H9 (cell line): ENCODE measurements around the gene DCAF5. TPM values are rescaled to one million over a fixed set of nuclear protein-coding genes. Genes with fewer than 3 reads are reported as not detected.
"Not testable (repeated sequence)": the region's sequence is repeated elsewhere in the genome, so short reads cannot be mapped to it uniquely, and the experiment has no call there.

Source experiments
- DNase-seq: peaks from one replicate; pipeline ENCODE4 v3.0.0-alpha.2; 2017
- H2AFZ ChIP-seq: one replicate; pipeline ENCODE4 v1.6.1; 2013; ENCODE audit warnings: mild to moderate bottlenecking, low read length, control low read depth, moderate library complexity
- H2AK5ac ChIP-seq: 2 replicates; pipeline ENCODE4 v1.6.1; 2013; ENCODE audit warnings: low read length, control low read depth, mixed read lengths; ENCODE audit not compliant: insufficient read length
- H2BK120ac ChIP-seq: one replicate; pipeline ENCODE4 v1.6.1; 2013; ENCODE audit warnings: low read depth, mild to moderate bottlenecking, low read length, control low read depth, inconsistent platforms; ENCODE audit not compliant: poor library complexity, severe bottlenecking
- H2BK12ac ChIP-seq: 2 replicates; pipeline ENCODE4 v1.6.1; 2013; ENCODE audit warnings: low read length, control low read depth, mixed read lengths, low read depth; ENCODE audit not compliant: insufficient read length
- H2BK15ac ChIP-seq: 2 replicates; pipeline ENCODE4 v1.6.1; 2013; ENCODE audit warnings: low read depth, low read length, control low read depth
- H2BK20ac ChIP-seq: one replicate; pipeline ENCODE4 v1.6.1; 2013; ENCODE audit warnings: low read depth, mild to moderate bottlenecking, low read length, control low read depth, inconsistent platforms; ENCODE audit not compliant: poor library complexity, severe bottlenecking
- H2BK5ac ChIP-seq: 2 replicates; pipeline ENCODE4 v1.6.1; 2013; ENCODE audit warnings: low read length, control low read depth, mixed read lengths; ENCODE audit not compliant: insufficient read length
- H3K14ac ChIP-seq: 2 replicates; pipeline ENCODE4 v1.6.1; 2013; ENCODE audit warnings: low read length, control low read depth; ENCODE audit not compliant: insufficient read depth
- H3K18ac ChIP-seq: 2 replicates; pipeline ENCODE4 v1.6.1; 2013; ENCODE audit warnings: low read depth, mild to moderate bottlenecking, mixed read lengths, low read length, control low read depth; ENCODE audit not compliant: insufficient read length
- H3K23ac ChIP-seq: 2 replicates; pipeline ENCODE4 v1.6.1; 2013; ENCODE audit warnings: low read length, control low read depth, mixed read lengths, low read depth; ENCODE audit not compliant: insufficient read length
- H3K23me2 ChIP-seq: 2 replicates; pipeline ENCODE4 v1.6.1; 2013; ENCODE audit warnings: low read depth, mild to moderate bottlenecking, mixed read lengths, low read length, control low read depth; ENCODE audit not compliant: insufficient read length, poor library complexity, severe bottlenecking
- H3K27ac ChIP-seq: 2 replicates; pipeline ENCODE4 v1.5.1; 2013; ENCODE audit warnings: low read length, control low read depth, mixed read lengths, low read depth; ENCODE audit not compliant: insufficient read length
- H3K27me3 ChIP-seq: 2 replicates; pipeline ENCODE4 v1.6.1; 2013; ENCODE audit warnings: low read length, control low read depth, inconsistent platforms; ENCODE audit not compliant: insufficient read depth
- H3K4ac ChIP-seq: 2 replicates; pipeline ENCODE4 v1.6.1; 2013; ENCODE audit warnings: low read depth, mild to moderate bottlenecking, control low read depth, inconsistent platforms, low read length, moderate library complexity
- H3K4me1 ChIP-seq: 2 replicates; pipeline ENCODE4 v1.6.1; 2013; ENCODE audit warnings: low read length, control low read depth, inconsistent platforms; ENCODE audit not compliant: insufficient read depth
- H3K4me2 ChIP-seq: 2 replicates; pipeline ENCODE4 v1.6.1; 2013; ENCODE audit warnings: low read length, control low read depth, mixed read lengths; ENCODE audit not compliant: insufficient read length, insufficient read depth
- H3K56ac ChIP-seq: 2 replicates; pipeline ENCODE4 v1.6.1; 2013; ENCODE audit warnings: low read depth, mild to moderate bottlenecking, mixed read lengths, low read length, control low read depth; ENCODE audit not compliant: insufficient read length
- H3K79me1 ChIP-seq: 2 replicates; pipeline ENCODE4 v1.6.1; 2013; ENCODE audit warnings: low read depth, mild to moderate bottlenecking, moderate library complexity, low read length, control low read depth, inconsistent platforms; ENCODE audit not compliant: insufficient read depth, poor library complexity, severe bottlenecking
- H3K79me2 ChIP-seq: 2 replicates; pipeline ENCODE4 v1.6.1; 2013; ENCODE audit warnings: low read length, control low read depth, inconsistent platforms; ENCODE audit not compliant: insufficient read depth
- H3K9ac ChIP-seq: 2 replicates; pipeline ENCODE4 v1.6.1; 2013; ENCODE audit warnings: low read length, control low read depth, mixed read lengths; ENCODE audit not compliant: insufficient read length; ENCODE audit errors: extremely low read depth
- H3K9me3 ChIP-seq: one replicate; pipeline ENCODE4 v1.6.1; 2013; ENCODE audit warnings: low read depth, low read length, inconsistent platforms; ENCODE audit not compliant: control insufficient read depth
- H3T11ph ChIP-seq: one replicate; pipeline ENCODE4 v1.6.1; 2013; ENCODE audit warnings: mild to moderate bottlenecking, low read length, control low read depth, inconsistent platforms
- H4K20me1 ChIP-seq: one replicate; pipeline ENCODE4 v1.6.1; 2013; ENCODE audit not compliant: control insufficient read depth, insufficient read length, insufficient read depth
- H4K5ac ChIP-seq: 2 replicates; pipeline ENCODE4 v1.6.1; 2013; ENCODE audit warnings: low read depth, mild to moderate bottlenecking, mixed read lengths, low read length, control low read depth; ENCODE audit not compliant: insufficient read length
- H4K8ac ChIP-seq: replicated peaks from 2 replicates; pipeline ENCODE4 v1.6.1; 2013; ENCODE audit warnings: low read length, control low read depth, mixed read lengths, low read depth; ENCODE audit not compliant: insufficient read length
- H4K91ac ChIP-seq: 2 replicates; pipeline ENCODE4 v1.6.1; 2013; ENCODE audit warnings: low read depth, mild to moderate bottlenecking, moderate library complexity, mixed read lengths, low read length, control low read depth; ENCODE audit not compliant: insufficient read length
- H3K27ac Mint-ChIP-seq, 3 experiments: 2 replicates in 2 of 3; 3 replicates in 1 of 3; pipeline ENCODE4 v1.8.0; 2020 to 2021; ENCODE audit warnings: mixed read lengths in 3 of 3, mild to moderate bottlenecking in 1 of 3, moderate library complexity in 1 of 3
- H3K27me3 Mint-ChIP-seq: 2 replicates; pipeline ENCODE4 v1.8.0; 2021; ENCODE audit warnings: low read depth, mild to moderate bottlenecking, moderate library complexity, mixed read lengths
- H3K36me3 Mint-ChIP-seq, 3 experiments: 2 replicates in 2 of 3; 3 replicates in 1 of 3; pipeline ENCODE4 v1.8.0; 2020 to 2021; ENCODE audit warnings: low read depth in 3 of 3, mixed read lengths in 3 of 3; ENCODE audit not compliant: insufficient read depth in 1 of 3
- H3K4me1 Mint-ChIP-seq, 2 experiments: 2 replicates each; pipeline ENCODE4 v1.8.0; 2020; ENCODE audit warnings: mixed read lengths in 2 of 2
- H3K4me3 Mint-ChIP-seq, 2 experiments: 2 replicates in 1 of 2; 3 replicates in 1 of 2; pipeline ENCODE4 v1.8.0; 2020 to 2021; ENCODE audit warnings: mild to moderate bottlenecking in 2 of 2, mixed read lengths in 2 of 2, moderate library complexity in 1 of 2
- H3K9me3 Mint-ChIP-seq, 2 experiments: 2 replicates in 1 of 2; 3 replicates in 1 of 2; pipeline ENCODE4 v1.8.0; 2020; ENCODE audit warnings: mild to moderate bottlenecking in 2 of 2, mixed read lengths in 2 of 2, moderate library complexity in 1 of 2
- CTCF ChIP-seq: fragments of 200-600 bp; sonication (generic); conservative IDR thresholded peaks from 3 replicates; pipeline ENCODE4 v1.8.0; 2021; ENCODE audit warnings: antibody characterized with exemption, mild to moderate bottlenecking
- WGBS: extraction: QIAGEN DNeasy Blood & Tissue Kit; methylation state at CpG from one replicate; pipeline ENCODE4 v1.1.7; 2013; ENCODE audit warnings: missing lambda C conversion rate, low lambda C conversion rate, mixed read lengths; ENCODE audit not compliant: insufficient read length; ENCODE audit errors: extremely low coverage; 5-methylcytosine and 5-hydroxymethylcytosine counted together
- total RNA-seq: library from RNA; stranded (reverse); gene quantifications from 2 replicates; pipeline ENCODE4 v1.2.1, GENCODE V29; 2021

The DCAF5 gene
- total RNA-seq, 1 experiment from 2014 or later = 31.4 TPM

- H4K8ac ChIP-seq = no peak overlapping the region
- no peaks in the 10 kb centered on the region for H3K36me3 Mint-ChIP-seq
- TF ChIP-seq CTCF = no peak
- H3K4me1 Mint-ChIP-seq = peaks cover 0 to 11% of the 10 kb centered on the region in 2 experiments; a peak in 1 of 4 replicates
- H3K56ac ChIP-seq = no peak overlapping the region
- H3K4me2 ChIP-seq = no peak overlapping the region
- H2AK5ac ChIP-seq = no peak overlapping the region
- no peaks in the 10 kb centered on the region; the same call in 1 of the 2 replicates for H3K27me3 Mint-ChIP-seq
- no peak overlapping the region for H2BK5ac ChIP-seq
- no peaks in the 10 kb centered on the region for H3K9me3 ChIP-seq
- H3K79me2 ChIP-seq = no peaks in the 10 kb centered on the region
- no peak overlapping the region for H3K9ac ChIP-seq
- no peak overlapping the region for H3K4ac ChIP-seq
- H3T11ph ChIP-seq = no peak overlapping the region
- no peak overlapping the region for H4K91ac ChIP-seq
- H3K4me1 ChIP-seq = peaks cover 3% of the 10 kb centered on the region; the same call in 1 of the 2 replicates
- no peak overlapping the region for H3K23ac ChIP-seq
- no peak overlapping the region for H2BK20ac ChIP-seq
- no peaks in the 10 kb centered on the region for H3K27me3 ChIP-seq
- H3K4me3 Mint-ChIP-seq = no peak overlapping the region
- no CpG with 5 or more reads among the region's 1 CpG for WGBS
- H2BK15ac ChIP-seq = no peak overlapping the region
- no peak overlapping the region for H3K27ac Mint-ChIP-seq
- no peak overlapping the region for H2AFZ ChIP-seq
- no peak overlapping the region for H4K5ac ChIP-seq
- no peak overlapping the region for H3K18ac ChIP-seq
- H3K14ac ChIP-seq = no peak overlapping the region
- no peaks in the 10 kb centered on the region; a peak in 1 of 5 replicates for H3K9me3 Mint-ChIP-seq
- DNase-seq = no peak
- H2BK120ac ChIP-seq = no peak overlapping the region
- H3K23me2 ChIP-seq = no peaks in the 10 kb centered on the region
- no peaks in the 10 kb centered on the region for H3K79me1 ChIP-seq
- H3K27ac ChIP-seq = no peak overlapping the region
- H2BK12ac ChIP-seq = no peak overlapping the region
- H4K20me1 ChIP-seq = no peaks in the 10 kb centered on the region
Measured at GRCh38 chr14:69170839-69171238, 17.9 kb upstream of the DCAF5 start.

DNA sequence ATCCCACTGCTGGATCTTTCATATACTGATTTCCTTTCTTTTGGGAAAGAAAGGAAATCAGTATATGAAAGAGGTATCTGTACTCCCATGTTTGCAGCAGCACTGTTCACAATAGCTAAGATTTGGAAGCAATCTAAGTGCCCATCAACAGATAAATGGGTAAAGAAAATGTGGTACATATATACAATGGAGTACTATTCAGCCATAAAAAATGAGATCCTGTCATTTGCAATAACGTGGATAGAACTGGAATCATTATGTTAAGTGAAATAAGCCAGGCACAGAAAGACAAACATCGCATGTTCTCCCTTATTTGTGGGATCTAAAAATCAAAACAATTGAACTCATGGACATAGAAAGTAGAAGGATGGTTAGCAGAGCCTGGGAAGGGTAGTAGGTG lies 12.9 kb upstream of the DCAF5 start:
- not testable (repeated sequence) for H3K18ac ChIP-seq, H4K8ac ChIP-seq, H4K20me1 ChIP-seq, H3K9me3 ChIP-seq, H2BK15ac ChIP-seq, H3K4me1 Mint-ChIP-seq, H3K4me3 Mint-ChIP-seq, H3K23me2 ChIP-seq, H3K23ac ChIP-seq, H2BK12ac ChIP-seq, H3K36me3 Mint-ChIP-seq, H3K4me1 ChIP-seq, H3K9ac ChIP-seq, H3K4me2 ChIP-seq, H3K27me3 ChIP-seq, H4K5ac ChIP-seq, H2AK5ac ChIP-seq, H3K79me2 ChIP-seq, H2BK120ac ChIP-seq, H3K56ac ChIP-seq, H2BK20ac ChIP-seq, H2BK5ac ChIP-seq, H3K9me3 Mint-ChIP-seq, H3K79me1 ChIP-seq, H2AFZ ChIP-seq, H3K27ac Mint-ChIP-seq, H3K27me3 Mint-ChIP-seq, H3K4ac ChIP-seq, DNase-seq, H3K14ac ChIP-seq, H3K27ac ChIP-seq, H3T11ph ChIP-seq, H4K91ac ChIP-seq
- no CpG with 5 or more reads among the region's 2 CpGs for WGBS
